ENCODE results near the gene MYO9A.

The MYO9A gene

GRCh38 chr15:71777216-71777943 is 340.6 kb downstream of the MYO9A start:
- Histone ChIP-seq H3K9me3 (ENCODE audit: low read length) (no peaks in the 10 kb centered on the region), H3K4me3 (ENCODE audit: low read length) (no peak overlapping the region), H3K4me1 (ENCODE audit: insufficient read depth, low read length) (peaks cover 2% of the 10 kb centered on the region)

GRCh38 chr15:71776304-71776703 is 341.6 kb downstream of the MYO9A start:
- no peaks in the 10 kb centered on the region for H3K4me1 ChIP-seq (ENCODE audit: insufficient read depth, low read length)
- H3K27me3 ChIP-seq (ENCODE audit: insufficient read depth, low read length), result peaks cover 2% of the 10 kb centered on the region
- no peaks in the 10 kb centered on the region for H3K9me3 ChIP-seq (ENCODE audit: low read length)
- no peaks in the 10 kb centered on the region for H3K36me3 ChIP-seq (ENCODE audit: insufficient read depth, low read length)
- H2AFZ ChIP-seq (ENCODE audit: low read depth, low read length), result no peak overlapping the region
- H3K4me3 ChIP-seq (ENCODE audit: low read length), result no peak overlapping the region

More at GRCh38 chr15:71777216-71777943, 340.6 kb downstream of the MYO9A start:
- Histone ChIP-seq H3K27me3 (ENCODE audit: insufficient read depth, low read length) (peaks cover 4% of the 10 kb centered on the region), H3K36me3 (ENCODE audit: insufficient read depth, low read length) (no peaks in the 10 kb centered on the region), H2AFZ (ENCODE audit: low read depth, low read length) (no peak overlapping the region)

- H2AFZ ChIP-seq (ENCODE audit: low read depth, low read length), result no peak overlapping the region
- no peaks in the 10 kb centered on the region for H3K4me1 ChIP-seq (ENCODE audit: insufficient read depth, low read length)
- H3K9me3 ChIP-seq (ENCODE audit: low read length), result no peaks in the 10 kb centered on the region
- no peak overlapping the region for H3K4me3 ChIP-seq (ENCODE audit: low read length)
- no peaks in the 10 kb centered on the region for H3K27me3 ChIP-seq (ENCODE audit: insufficient read depth, low read length)
- H3K36me3 ChIP-seq (ENCODE audit: insufficient read depth, low read length), result no peaks in the 10 kb centered on the region
These were observed 342.1 kb downstream of the MYO9A start for GRCh38 chr15:71775856-71776255.

- no peak overlapping the region for H3K4me3 ChIP-seq (ENCODE audit: low read length)
- H3K27me3 ChIP-seq (ENCODE audit: insufficient read depth, low read length), result no peaks in the 10 kb centered on the region
- no peak overlapping the region for H2AFZ ChIP-seq (ENCODE audit: low read depth, low read length)
- H3K9me3 ChIP-seq (ENCODE audit: low read length), result no peaks in the 10 kb centered on the region
- no peaks in the 10 kb centered on the region for H3K36me3 ChIP-seq (ENCODE audit: insufficient read depth, low read length)
- H3K4me1 ChIP-seq (ENCODE audit: insufficient read depth, low read length), result no peaks in the 10 kb centered on the region
These were observed 344.6 kb downstream of the MYO9A start for GRCh38 chr15:71773206-71773859.
